Panc1 (cell line): ENCODE data around the gene ATXN7L2. TPM values are rescaled to one million over a fixed set of nuclear protein-coding genes. Genes with fewer than 3 reads are reported as not detected.

Experiments used
- ATAC-seq: fragments of 200-7000 bp; cut with Tn5 transposase; 2 replicates; pipeline ENCODE4 v1.9.1; 2020; ENCODE audit warnings: mild to moderate bottlenecking, moderate library complexity
- BruUV-seq: library from RNA; stranded (reverse); fragments of 400-500 nt; replicated peaks from 2 replicates; lab custom pipeline; 2021; lab: Mats Ljungman, UMichigan
- CTCF ChIA-PET: fragments of 300-600 bp; sonication (Branson Sonifier 250); formaldehyde crosslinking; loops from one replicate; lab custom pipeline; 2022; ENCODE audit warnings: antibody characterized with exemption; lab: Charles Lee
- POLR2A ChIA-PET: fragments of 300-600 bp; sonication (Branson Sonifier 250); formaldehyde crosslinking; loops from one replicate; lab custom pipeline; 2022; ENCODE audit warnings: antibody characterized with exemption; lab: Charles Lee
- DNase-seq: peaks from one replicate; pipeline ENCODE4 v3.0.0-alpha.2; 2010; ENCODE audit warnings: low read depth, low spot score
- H3K27ac ChIP-seq: 2 replicates; pipeline ENCODE4 v1.5.1; 2011; ENCODE audit warnings: mild to moderate bottlenecking, low read length, inconsistent platforms
- H3K27me3 ChIP-seq: fragments of 200-500 bp; sonication (Bioruptor generic); 2 replicates; pipeline ENCODE4 v1.6.0; 2014; ENCODE audit warnings: low read length, inconsistent platforms; ENCODE audit not compliant: control insufficient read depth, insufficient read depth
- H3K36me3 ChIP-seq: fragments of 200-500 bp; sonication (Bioruptor generic); 2 replicates; pipeline ENCODE4 v1.5.1; 2014; ENCODE audit warnings: inconsistent platforms, mild to moderate bottlenecking, low read length, moderate library complexity; ENCODE audit not compliant: control insufficient read depth, insufficient read depth
- H3K4me1 ChIP-seq: 2 replicates; pipeline ENCODE4 v1.5.1; 2011; ENCODE audit warnings: inconsistent platforms, mild to moderate bottlenecking, low read length, moderate library complexity; ENCODE audit not compliant: control insufficient read depth, insufficient read depth
- H3K4me3 ChIP-seq, 2 experiments: 2 replicates each; pipeline ENCODE4 v1.5.1; 2011 to 2012; ENCODE audit warnings: low read depth in 2 of 2, low read length in 2 of 2, mild to moderate bottlenecking in 2 of 2, inconsistent platforms in 1 of 2, moderate library complexity in 1 of 2
- H3K9me3 ChIP-seq: fragments of 200-500 bp; sonication (Bioruptor generic); 2 replicates; pipeline ENCODE4 v1.5.1; 2014; ENCODE audit warnings: low read depth, mild to moderate bottlenecking, inconsistent platforms, low read length, moderate library complexity; ENCODE audit not compliant: control insufficient read depth, insufficient read depth
- POLR2AphosphoS5 ChIP-seq: IDR thresholded peaks from 2 replicates; pipeline ENCODE4 v1.6.1; 2012; ENCODE audit warnings: mild to moderate bottlenecking, low read depth, low read length, moderate library complexity
- SIN3A ChIP-seq: IDR thresholded peaks from 2 replicates; pipeline ENCODE4 v1.6.1; 2012; ENCODE audit warnings: low read depth, mild to moderate bottlenecking, low read length, moderate library complexity, borderline replicate concordance; ENCODE audit not compliant: insufficient read depth
- TCF7L2 ChIP-seq: IDR thresholded peaks from 2 replicates; pipeline ENCODE4 v1.6.1; 2011; ENCODE audit warnings: mild to moderate bottlenecking, low read depth, low read length, inconsistent platforms
- in situ Hi-C: cut with HindIII; loops from 2 replicates; pipeline ENCODE4 v1.10.0; 2016; ENCODE audit warnings: low sequenced_read_pairs, low pct_unique_long_range_greater_than_20kb
- intact Hi-C: fragments of 100-400 bp; cut with micrococcal nuclease; formaldehyde crosslinking; loops from one replicate; pipeline ENCODE4 v1.10.0; 2022; ENCODE audit not compliant: unreplicated experiment
- total RNA-seq: library from RNA; stranded (reverse); gene quantifications from one replicate; pipeline ENCODE4 v1.2.1, GENCODE V29; 2021; ENCODE audit not compliant: unreplicated experiment
- TF ChIP-seq, protein P1 (sequence below): fragments of 450-650 bp; IDR thresholded peaks from 2 replicates; pipeline ENCODE4 v1.5.1; 2017; ENCODE audit warnings: mild to moderate bottlenecking
- TF ChIP-seq, protein P2 (sequence below), 2 experiments: IDR thresholded peaks; 2 replicates each; pipeline ENCODE4 v1.6.1; 2011 to 2012; ENCODE audit warnings: low read depth in 2 of 2, control low read depth in 1 of 2, low read length in 1 of 2, mild to moderate bottlenecking in 1 of 2, moderate library complexity in 1 of 2; ENCODE audit not compliant: insufficient read depth in 1 of 2

The ATXN7L2 gene
- total RNA-seq, 1 experiment from 2014 or later: 4.9 TPM

DNA sequence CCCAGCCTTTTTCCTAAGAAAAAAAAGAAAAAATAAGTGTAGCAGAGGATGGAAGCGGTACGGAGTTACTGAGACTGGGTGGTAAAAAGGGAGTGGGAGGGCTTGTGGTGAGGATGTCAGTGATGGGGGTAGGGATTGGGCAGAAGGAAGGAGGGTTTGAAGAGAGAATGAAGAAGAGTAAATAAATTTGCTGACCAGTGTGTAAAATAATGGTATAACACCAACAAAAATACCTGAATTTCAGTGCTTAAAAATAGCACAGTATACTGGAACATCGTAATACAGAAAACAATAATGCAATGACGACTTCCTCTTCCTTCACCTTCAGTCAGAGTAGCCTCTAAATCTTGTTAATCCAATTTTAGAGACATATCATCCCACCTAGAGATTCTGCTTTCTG is 36.2 kb upstream of the ATXN7L2 start:
- no peak overlapping the region for H3K4me3 ChIP-seq
- H3K9me3 ChIP-seq: no peaks in the 10 kb centered on the region
- ATAC-seq: no peak
- DNase-seq: no peak
- H3K27ac ChIP-seq: no peak overlapping the region
- CTCF ChIA-PET: no interaction called here
- no peaks in the 10 kb centered on the region for H3K4me1 ChIP-seq
- peaks cover 9% of the 10 kb centered on the region for H3K27me3 ChIP-seq
- in situ Hi-C loops: no loop called here
- TF ChIP-seq, protein P1, sequence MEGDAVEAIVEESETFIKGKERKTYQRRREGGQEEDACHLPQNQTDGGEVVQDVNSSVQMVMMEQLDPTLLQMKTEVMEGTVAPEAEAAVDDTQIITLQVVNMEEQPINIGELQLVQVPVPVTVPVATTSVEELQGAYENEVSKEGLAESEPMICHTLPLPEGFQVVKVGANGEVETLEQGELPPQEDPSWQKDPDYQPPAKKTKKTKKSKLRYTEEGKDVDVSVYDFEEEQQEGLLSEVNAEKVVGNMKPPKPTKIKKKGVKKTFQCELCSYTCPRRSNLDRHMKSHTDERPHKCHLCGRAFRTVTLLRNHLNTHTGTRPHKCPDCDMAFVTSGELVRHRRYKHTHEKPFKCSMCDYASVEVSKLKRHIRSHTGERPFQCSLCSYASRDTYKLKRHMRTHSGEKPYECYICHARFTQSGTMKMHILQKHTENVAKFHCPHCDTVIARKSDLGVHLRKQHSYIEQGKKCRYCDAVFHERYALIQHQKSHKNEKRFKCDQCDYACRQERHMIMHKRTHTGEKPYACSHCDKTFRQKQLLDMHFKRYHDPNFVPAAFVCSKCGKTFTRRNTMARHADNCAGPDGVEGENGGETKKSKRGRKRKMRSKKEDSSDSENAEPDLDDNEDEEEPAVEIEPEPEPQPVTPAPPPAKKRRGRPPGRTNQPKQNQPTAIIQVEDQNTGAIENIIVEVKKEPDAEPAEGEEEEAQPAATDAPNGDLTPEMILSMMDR: no peak
- TF ChIP-seq TCF7L2 (no peak), POLR2AphosphoS5 (no peak), SIN3A (no peak)
- TF ChIP-seq, protein P2, sequence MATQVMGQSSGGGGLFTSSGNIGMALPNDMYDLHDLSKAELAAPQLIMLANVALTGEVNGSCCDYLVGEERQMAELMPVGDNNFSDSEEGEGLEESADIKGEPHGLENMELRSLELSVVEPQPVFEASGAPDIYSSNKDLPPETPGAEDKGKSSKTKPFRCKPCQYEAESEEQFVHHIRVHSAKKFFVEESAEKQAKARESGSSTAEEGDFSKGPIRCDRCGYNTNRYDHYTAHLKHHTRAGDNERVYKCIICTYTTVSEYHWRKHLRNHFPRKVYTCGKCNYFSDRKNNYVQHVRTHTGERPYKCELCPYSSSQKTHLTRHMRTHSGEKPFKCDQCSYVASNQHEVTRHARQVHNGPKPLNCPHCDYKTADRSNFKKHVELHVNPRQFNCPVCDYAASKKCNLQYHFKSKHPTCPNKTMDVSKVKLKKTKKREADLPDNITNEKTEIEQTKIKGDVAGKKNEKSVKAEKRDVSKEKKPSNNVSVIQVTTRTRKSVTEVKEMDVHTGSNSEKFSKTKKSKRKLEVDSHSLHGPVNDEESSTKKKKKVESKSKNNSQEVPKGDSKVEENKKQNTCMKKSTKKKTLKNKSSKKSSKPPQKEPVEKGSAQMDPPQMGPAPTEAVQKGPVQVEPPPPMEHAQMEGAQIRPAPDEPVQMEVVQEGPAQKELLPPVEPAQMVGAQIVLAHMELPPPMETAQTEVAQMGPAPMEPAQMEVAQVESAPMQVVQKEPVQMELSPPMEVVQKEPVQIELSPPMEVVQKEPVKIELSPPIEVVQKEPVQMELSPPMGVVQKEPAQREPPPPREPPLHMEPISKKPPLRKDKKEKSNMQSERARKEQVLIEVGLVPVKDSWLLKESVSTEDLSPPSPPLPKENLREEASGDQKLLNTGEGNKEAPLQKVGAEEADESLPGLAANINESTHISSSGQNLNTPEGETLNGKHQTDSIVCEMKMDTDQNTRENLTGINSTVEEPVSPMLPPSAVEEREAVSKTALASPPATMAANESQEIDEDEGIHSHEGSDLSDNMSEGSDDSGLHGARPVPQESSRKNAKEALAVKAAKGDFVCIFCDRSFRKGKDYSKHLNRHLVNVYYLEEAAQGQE (IDR thresholded peaks at IDR 0.05; ENCODE audit: insufficient read depth in 1 of 2, low read depth in 2 of 2, low read length in 1 of 2): no peak
- intact Hi-C loops: no loop called here
- no peaks in the 10 kb centered on the region for H3K36me3 ChIP-seq
- POLR2A ChIA-PET: no interaction called here
- no TSS peak for BruUV-seq

DNA sequence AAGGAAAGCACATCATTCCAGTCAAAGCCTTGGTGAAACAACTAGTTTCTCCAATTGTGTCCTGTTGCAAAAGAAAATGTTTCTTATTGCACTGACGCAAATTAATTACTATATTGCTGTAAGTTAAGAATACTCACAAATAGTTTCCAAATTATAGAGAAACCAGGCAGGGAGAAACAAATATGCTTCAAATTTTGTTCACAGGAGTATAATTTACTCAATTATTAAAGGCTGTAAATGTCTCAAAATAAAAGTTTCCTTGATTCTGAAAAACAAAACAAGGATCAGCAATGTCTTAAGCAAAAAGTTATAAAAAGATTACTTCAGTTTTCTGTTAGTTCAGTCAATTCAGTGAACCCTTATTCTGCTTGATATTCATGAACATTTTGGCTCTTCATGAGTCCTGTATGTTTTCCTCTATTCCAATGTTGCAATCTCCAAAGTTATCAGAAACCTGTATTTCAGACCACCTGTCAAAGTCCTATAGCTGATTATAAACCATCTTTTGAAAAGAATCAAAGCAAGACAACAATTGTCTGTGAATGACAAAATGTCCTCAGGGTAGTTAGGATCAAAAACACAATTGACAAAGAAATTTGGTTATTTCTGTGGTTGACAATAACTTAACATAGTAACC is 29.1 kb upstream of the ATXN7L2 start:
- Histone ChIP-seq H3K27me3 (no peaks in the 10 kb centered on the region; the same call in 1 of the 2 replicates), H3K27ac (no peak overlapping the region), H3K9me3 (no peaks in the 10 kb centered on the region; the same call in 1 of the 2 replicates), H3K36me3 (no peaks in the 10 kb centered on the region), H3K4me1 (no peaks in the 10 kb centered on the region), H3K4me3 (no peak overlapping the region)
- ChIA-PET CTCF (no interaction called here), POLR2A (no interaction called here)
- no TSS peak for BruUV-seq
- ATAC-seq (no peak), DNase-seq (no peak)
- in situ Hi-C loops (no loop called here), intact Hi-C loops (no loop called here)
- no peak for TF ChIP-seq SIN3A
- TF ChIP-seq, protein P2 (IDR thresholded peaks at IDR 0.05; ENCODE audit: insufficient read depth in 1 of 2, low read depth in 2 of 2, low read length in 1 of 2): no peak
- no peak for TF ChIP-seq POLR2AphosphoS5
- no peak for TF ChIP-seq TCF7L2
- TF ChIP-seq, protein P1: no peak
